T47D (cell line): ENCODE measurements around the gene CRYBG1.

Source experiments
- DNase-seq, 2 experiments: peaks; one replicate each; pipeline versions ENCODE4 v3.0.0 to v3.0.0-alpha.2; 2011 to 2012; ENCODE audit warnings: low read depth in 1 of 2, low spot score in 1 of 2
- JUND ChIP-seq: IDR thresholded peaks from 2 replicates; pipeline ENCODE4 v1.6.1; 2012; ENCODE audit warnings: low read depth
- in situ Hi-C: cut with HindIII; loops from 2 replicates; pipeline ENCODE4 v1.10.0; 2016; ENCODE audit warnings: low sequenced_read_pairs, low pct_unique_long_range_greater_than_20kb

The CRYBG1 gene

GRCh38 chr6:106360410-106360988, at the start of gene CRYBG1:
Gene CRYBG1 (plus strand): TSS chr6:106360717. CDS start chr6:106360909, 192 bp downstream.
- in situ Hi-C loops = no loop called here
- DNase-seq = peak; percentile 78 to 92
- TF ChIP-seq JUND = no peak

DNA sequence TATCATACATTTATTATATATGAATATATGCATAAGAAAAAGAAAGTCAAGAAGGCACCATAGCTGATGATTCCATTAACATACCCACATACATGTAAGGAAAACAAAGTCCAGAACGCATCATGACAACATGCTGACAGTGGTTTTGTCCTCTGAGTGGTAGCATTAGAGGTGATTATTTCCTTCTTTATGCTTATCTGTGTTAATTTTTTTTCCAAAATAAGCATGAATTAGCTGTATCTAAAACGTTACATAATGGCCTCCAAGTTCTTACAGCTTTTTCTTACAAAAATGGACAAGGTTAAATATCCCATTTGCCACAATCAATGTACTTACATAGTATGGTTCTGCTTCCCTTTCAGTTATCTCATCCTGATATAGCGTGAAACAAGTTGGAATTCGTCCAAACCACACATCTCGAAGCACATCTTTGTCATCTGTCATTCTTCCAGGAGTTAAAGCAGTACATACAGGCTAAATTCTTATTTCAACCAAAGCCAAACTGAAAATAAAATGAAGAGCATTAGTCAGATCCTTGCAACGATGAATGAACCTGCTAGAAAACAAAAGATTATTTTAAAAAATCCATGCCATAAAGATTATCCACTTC, 44.6 kb upstream of the CRYBG1 start:
- in situ Hi-C loops = no loop called here

DNA sequence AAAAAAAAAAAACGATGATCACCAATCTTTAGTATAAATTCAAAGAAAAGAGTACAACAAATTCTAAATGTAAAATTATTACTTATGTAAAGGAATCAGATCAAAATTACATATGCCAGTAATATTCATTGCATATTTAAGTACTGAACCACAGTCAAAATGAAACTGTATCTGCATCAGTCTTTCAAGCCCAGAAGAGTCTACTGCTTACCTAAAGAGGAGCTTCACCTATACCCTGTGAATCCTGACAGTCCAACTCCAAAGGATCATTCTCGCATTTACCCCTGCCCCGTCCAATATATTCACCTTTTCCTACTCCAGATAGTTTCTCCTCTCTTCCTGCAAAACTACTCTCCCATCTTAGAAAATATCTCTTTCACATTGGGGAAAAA, 44.1 kb upstream of the CRYBG1 start:
- DNase-seq = no peak
- no peak for TF ChIP-seq JUND
- in situ Hi-C loops = no loop called here

More for the DNA sequence above, 44.6 kb upstream of the CRYBG1 start:
- no peak for DNase-seq
- no peak for TF ChIP-seq JUND

DNA sequence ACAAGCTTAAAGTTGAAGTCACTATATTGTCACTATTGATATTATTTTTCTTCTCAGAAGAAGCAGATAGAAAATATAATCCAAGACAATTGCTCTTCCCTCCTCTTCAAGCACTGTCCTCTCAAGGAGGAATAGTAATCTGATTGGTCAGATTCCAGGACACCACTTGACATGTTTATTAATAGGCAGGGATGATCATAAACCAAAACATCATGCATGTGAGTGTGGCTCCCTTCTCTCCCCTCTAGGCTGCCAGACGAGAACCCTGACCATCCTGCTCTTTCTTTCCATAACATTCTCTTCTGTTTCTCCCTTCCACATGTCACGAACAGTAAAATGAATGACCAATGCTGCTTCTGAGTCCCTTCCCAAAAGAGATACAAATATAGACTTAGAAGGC, 42.5 kb upstream of the CRYBG1 start:
- in situ Hi-C loops = no loop called here
- DNase-seq = no peak
- no peak for TF ChIP-seq JUND

DNA sequence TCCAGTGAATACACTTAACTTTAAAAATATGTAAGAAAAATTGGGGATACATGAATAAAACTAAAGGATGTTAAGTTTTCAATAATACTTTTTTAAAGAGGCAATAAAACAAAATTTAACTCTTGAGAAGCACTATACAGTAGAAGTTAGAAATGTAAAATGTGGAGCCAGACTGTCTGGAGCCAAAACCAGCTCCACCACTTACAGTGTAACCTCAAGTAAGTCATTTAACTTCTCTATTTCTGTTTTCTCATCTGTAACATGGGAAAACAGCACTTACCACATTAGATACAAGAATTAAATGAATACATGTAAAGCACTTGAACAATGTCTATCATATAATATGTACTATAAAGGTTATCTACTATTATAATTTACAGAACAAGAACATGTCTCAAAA, 41.7 kb upstream of the CRYBG1 start:
- in situ Hi-C loops = no loop called here
- TF ChIP-seq JUND = no peak
- DNase-seq = no peak

DNA sequence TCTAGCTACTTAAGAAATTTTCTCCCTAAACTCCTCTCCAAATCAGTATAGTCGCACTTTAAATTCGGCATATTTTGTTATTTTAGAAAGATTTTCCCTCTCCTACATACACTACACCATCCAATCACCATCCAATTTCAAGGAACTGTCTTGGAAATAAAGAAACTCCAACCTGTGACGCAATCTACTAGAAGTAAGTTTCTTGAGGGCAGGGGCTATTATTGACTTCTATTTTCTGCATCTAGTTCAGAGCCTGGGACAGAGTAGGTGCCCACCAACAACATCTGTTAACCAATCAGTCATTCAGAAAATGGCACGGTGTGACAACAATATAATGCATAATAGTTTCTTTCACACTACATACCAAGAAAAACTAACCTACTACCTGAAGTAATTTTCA, 38.6 kb upstream of the CRYBG1 start:
- TF ChIP-seq JUND = no peak
- in situ Hi-C loops = no loop called here
- DNase-seq = no peak

DNA sequence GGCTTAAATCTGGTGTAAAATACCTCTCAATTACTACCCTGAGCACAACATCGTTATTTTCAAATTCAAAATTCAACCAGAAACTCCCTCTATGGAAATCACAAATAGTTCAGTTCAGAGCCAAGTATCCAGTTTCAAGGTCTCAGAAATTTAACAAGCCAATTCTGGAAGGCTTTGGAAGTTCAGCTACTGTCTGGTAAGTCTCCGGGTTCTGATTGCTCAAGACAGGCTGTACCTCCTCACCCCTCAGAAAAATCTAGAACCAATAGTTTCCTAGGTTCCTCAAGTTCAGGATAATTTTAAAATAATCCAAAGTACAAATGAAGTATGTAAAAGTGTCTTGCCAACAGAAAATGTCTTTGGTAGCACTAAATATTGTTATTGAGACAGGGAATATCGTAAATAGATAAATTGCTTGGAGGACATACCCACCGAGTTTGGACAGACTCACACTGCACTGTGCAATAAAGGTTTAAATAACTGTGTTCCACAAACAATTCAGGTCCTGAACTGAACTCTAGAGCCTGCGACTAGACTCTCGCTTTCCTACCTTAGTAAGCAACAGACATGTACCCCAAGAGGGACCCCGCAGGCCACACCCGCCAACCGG, 35.7 kb upstream of the CRYBG1 start:
- in situ Hi-C loops = no loop called here
- no peak for DNase-seq
- TF ChIP-seq JUND = no peak

GRCh38 chr6:106325336-106326178, 35.0 kb upstream of the CRYBG1 start, which contains the start of gene ATG5:
Gene ATG5 (minus strand): TSS chr6:106325760. CDS start chr6:106316208, 9,552 bp downstream.
- in situ Hi-C loops = no loop called here
- TF ChIP-seq JUND = no peak
- DNase-seq = peak; percentile 78 to 98

DNA sequence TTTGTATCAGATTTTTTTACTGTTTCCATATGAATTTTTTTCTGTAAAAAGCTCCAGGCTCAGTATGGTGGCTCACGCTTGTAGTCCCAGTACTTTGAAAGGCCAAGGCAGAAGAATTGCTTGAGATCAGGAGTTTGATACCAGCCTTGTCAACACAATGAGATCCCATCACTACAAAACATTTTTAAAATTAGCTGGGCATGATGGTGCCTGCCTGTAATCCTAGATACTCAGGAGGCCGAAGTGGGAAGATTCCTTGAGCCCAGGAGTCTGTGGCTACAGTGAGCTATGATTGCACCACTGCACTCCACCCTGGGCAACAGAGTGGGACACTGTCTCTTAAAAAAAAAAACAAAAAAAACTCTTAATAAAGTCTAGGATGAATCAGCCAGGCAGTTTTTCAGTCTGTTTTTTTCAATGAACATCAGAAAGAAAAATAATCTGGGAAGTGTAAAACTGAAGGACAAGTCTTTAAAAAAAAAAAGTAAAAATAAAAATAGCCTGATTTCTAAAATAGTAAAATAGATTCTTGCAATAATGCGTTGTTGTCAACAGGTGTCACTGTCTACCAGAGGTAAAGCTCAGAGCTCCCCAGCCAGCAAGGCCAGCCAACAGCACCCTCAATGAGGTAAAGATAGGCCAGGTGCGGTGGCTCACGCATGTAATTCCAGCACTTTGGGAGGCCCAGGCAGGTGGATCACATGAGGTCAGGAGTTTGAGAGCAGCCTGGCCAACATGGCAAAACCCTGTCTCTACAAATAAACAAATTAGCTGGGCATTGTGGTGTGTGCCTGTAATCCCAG, 25.7 kb upstream of the CRYBG1 start:
- in situ Hi-C loops = no loop called here
- no peak for TF ChIP-seq JUND
- peak in 1 of 2 experiments; percentile 64 for DNase-seq

DNA sequence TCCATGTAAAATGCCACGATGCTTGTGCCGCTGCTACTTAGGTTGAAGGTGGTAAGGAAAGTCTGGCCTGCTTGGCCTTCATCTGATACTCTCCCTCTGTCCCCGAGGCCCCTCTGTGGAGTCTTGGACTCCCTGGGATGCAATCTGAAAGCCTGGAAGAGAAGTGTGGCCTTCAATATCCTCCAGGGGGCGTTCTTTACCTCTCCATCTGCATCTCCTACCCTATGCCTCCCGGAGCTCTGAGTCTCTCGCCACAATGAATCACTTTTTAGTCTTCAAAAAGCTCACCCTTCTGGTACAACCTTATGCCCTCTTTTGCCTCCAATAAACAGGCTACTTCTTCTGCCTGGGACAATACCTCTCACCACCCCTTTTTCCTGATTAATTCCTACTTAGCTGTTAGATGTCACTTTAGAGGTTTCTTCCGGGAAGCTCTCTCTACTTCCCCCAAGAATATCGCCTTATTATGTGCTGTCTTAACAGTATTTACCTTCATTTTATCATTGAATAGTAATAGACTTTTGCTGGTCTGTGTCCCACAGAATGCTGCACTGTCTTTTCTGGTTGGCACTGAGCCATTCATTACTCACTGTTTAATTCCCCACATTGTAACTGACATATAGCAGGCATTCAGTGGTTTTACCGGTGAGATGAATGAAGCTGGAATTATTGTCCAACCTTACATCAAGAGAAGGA, 21.0 kb upstream of the CRYBG1 start:
- no peak for TF ChIP-seq JUND
- peak; percentile 46 to 72 for DNase-seq
- in situ Hi-C loops = no loop called here

DNA sequence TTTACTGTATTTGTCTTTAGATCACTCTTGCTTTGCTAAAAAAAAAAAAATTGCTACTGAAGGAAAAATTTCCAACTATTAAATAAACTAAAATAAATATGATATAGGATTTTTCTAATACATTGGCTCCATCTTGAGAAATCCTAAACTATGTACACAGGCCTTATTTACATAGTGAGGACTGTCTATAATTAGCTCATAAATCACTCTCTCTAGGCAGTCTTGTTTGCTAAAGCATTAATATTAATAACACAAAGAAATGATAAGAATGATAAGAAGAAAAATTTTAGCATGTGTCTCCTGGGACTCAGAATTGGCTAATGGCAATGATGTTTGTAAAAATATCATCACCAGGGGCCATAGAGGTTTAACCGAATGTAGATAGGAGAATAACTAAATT, 13.3 kb upstream of the CRYBG1 start:
- in situ Hi-C loops = no loop called here
- TF ChIP-seq JUND = no peak
- no peak for DNase-seq
